ENCODE measurements around the gene PPP1R17.

PPP1R17 gene

DNA sequence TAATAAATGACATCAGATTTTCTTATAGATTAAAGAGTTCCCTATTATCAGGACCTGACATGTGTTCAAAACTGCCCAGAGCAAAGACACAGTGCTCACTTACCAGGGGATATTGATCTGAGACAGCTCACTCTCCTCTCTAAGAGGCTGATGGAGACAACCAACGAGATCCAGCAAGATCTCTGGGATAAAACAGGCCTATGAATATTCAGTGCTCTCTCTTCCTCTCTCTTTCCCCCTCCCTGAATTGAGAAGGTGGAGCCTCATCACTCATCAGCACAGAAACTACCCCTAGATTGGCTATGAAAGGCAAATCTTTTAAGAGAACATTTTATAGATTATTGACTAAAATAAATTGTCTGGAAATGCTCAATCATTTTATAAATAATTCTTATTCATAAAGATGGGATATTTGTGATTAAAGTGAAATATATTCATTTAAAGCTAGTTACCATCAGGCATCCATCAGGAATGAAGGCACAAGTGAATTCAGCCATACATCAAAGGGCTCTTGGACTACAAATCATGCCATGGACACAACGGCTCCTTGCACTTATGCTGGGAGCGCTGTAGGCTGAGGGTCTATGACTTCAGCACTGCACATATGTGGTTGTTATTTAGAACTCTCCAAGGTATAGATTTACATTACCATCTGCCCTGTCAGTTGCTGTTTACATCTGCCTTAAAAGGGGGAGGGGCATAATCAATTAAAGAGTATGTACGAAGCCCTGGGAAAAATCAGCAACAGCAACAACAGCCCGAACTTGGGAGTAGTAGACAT is 3.4 kb upstream of the PPP1R17 start:
- TF ChIP-seq, protein P1, sequence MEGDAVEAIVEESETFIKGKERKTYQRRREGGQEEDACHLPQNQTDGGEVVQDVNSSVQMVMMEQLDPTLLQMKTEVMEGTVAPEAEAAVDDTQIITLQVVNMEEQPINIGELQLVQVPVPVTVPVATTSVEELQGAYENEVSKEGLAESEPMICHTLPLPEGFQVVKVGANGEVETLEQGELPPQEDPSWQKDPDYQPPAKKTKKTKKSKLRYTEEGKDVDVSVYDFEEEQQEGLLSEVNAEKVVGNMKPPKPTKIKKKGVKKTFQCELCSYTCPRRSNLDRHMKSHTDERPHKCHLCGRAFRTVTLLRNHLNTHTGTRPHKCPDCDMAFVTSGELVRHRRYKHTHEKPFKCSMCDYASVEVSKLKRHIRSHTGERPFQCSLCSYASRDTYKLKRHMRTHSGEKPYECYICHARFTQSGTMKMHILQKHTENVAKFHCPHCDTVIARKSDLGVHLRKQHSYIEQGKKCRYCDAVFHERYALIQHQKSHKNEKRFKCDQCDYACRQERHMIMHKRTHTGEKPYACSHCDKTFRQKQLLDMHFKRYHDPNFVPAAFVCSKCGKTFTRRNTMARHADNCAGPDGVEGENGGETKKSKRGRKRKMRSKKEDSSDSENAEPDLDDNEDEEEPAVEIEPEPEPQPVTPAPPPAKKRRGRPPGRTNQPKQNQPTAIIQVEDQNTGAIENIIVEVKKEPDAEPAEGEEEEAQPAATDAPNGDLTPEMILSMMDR (IDR thresholded peaks at IDR 0.05; ENCODE audit: low read depth, low read length), result no peak
- H3K4me3 ChIP-seq (ENCODE audit: low read depth, low read length), result no peak overlapping the region

DNA sequence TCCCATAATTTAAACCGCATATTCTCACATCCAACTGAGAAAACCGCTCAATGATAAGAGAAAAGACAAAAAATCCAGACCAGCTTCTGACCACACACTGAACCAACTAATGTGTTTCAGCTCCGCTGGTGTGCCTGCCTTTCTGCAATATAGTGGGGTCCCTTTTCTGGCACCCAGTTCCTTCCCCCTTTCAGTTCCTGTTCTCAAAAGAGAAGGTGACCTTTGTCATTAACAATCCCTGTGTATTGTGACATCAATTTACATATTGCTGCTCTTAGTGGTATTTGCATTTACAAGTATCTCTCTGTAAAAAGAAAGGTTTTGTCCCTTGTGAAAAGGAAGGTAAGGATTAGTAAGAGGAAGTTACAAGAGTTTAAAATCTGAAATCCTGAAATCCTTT is 1.4 kb downstream of the PPP1R17 start:
- no peak overlapping the region for H3K4me3 ChIP-seq (ENCODE audit: low read depth, low read length)
- TF ChIP-seq, protein P1 (IDR thresholded peaks at IDR 0.05; ENCODE audit: low read depth, low read length), result no peak

DNA sequence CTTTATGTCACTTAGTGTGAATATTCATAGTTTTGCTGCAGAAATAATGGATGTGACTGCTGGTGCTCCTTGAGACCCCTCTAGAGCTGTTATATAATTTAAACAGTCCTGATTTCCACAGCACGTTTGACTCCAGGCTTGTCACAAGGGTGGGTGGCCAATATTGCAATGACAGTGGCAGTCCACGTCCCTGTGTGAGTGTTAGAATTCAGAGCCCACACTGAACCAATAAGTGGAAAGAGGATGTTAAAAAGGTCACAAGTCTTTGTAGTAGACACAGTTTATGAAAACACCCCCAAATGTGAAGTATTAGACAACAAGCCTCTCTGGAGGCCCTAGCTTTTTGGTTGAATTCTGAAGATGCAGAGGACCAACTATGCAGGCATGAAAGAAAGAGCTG is 2.0 kb downstream of the PPP1R17 start:
- TF ChIP-seq, protein P1 (IDR thresholded peaks at IDR 0.05; ENCODE audit: low read depth, low read length), result no peak
- no peak overlapping the region for H3K4me3 ChIP-seq (ENCODE audit: low read depth, low read length)

DNA sequence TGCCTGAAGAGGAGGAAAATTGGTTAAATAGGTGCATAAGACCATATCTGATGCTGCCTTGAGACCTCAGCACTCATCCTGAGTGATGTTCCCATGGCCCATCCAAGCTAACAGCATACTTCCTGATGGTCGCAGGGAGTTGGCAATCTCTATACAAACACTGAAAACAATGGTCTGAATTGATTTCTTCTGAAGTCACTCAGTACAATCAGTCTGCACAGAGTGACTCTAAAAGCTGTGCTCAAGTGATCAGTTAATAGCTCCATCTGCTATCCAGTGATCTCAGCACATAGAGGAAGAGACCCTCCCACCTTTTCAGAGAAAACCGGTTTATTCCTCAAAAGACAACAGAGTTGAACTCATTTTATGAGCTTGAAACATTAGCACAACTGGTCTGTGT is 3.9 kb downstream of the PPP1R17 start:
- no peak overlapping the region for H3K4me3 ChIP-seq (ENCODE audit: low read depth, low read length)
- TF ChIP-seq, protein P1 (IDR thresholded peaks at IDR 0.05; ENCODE audit: low read depth, low read length), result no peak

DNA sequence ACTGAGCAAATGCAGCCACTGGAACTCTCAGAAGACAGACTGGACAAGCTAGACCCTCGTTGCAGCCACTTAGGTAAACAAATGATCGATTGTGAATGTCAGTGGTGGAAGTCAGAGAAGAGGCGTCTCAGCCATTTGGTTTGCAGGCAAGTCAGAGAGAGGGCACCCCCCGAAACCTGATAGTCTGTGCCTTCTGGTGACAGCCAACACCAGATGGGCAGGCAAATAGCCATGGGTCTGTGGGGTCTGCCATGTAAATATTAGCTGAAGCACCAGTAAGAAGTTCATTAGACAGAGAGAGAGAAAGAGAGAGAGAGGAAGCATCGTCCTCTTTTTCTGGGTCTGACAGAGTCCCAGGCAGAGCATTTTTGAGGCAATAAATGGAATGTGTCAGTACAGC is 5.4 kb downstream of the PPP1R17 start:
- TF ChIP-seq, protein P1 (IDR thresholded peaks at IDR 0.05; ENCODE audit: low read depth, low read length), result no peak
- no peak overlapping the region for H3K4me3 ChIP-seq (ENCODE audit: low read depth, low read length)

DNA sequence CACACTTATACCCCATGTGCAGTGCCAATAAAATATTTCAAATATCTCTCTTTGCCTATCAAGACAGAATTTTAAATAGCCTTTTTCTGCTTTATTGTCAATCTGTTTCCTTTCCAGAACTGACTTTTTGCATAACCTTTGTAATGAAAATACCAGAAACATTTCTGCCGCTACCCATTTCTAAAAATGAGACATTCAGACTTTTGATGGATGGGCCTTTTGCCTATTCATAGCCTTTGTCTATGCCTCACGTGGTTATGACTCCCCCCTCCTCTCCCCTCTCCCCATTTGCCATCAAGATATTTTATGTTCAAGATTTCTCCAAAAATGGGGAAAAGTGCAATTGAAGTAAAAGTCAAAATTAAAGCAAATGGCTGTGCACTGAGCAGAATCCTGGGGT is 5.9 kb downstream of the PPP1R17 start:
- H3K4me3 ChIP-seq (ENCODE audit: low read depth, low read length), result no peak overlapping the region
- TF ChIP-seq, protein P1 (IDR thresholded peaks at IDR 0.05; ENCODE audit: low read depth, low read length), result no peak

DNA sequence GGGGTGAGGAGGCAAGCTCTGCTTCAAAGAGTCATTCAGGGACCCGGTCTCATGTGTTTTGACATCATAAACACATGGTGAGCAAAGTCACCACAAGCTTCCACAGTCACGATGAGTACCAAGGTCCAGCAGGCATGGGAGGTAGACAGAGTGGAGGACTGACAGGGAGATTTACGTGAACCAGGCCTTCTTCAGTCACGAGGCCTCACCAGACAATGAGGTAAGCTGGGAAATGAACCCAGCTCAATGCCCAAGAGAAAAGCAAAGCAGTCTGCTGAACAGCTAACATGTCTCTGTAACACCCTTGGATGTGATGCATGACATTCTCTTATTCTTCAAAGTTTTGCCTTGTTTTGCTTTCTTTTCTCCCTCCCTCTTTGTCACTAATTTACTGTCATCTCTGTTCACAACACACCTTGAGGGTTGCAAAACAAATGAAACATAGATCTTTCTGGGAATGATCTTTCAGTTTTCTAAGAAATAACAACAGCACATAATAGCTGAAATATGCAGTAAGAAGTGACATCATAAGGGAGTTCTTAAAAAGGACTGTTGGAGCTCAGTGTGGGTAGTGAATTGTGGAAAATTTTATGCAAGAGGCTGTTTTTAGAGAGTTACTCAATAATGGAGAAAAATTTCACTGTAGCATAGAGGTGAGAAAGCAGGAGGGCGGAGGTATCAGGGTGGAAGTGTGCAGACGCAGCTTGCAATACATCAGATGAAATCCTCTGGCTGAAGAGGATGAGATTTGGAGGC is 9.0 kb downstream of the PPP1R17 start:
- TF ChIP-seq, protein P1 (IDR thresholded peaks at IDR 0.05; ENCODE audit: low read depth, low read length), result no peak
- H3K4me3 ChIP-seq (ENCODE audit: low read depth, low read length), result no peak overlapping the region
